DOHH2 (cell line): Measurements from ENCODE around the gene VGLL1.

Experiments
- CTCF ChIP-seq: fragments of 200-600 bp; sonication (generic); IDR thresholded peaks from one replicate; pipeline ENCODE4 v1.5.1; 2014; ENCODE audit warnings: antibody characterized with exemption, mild to moderate bottlenecking, low read depth, low read length; ENCODE audit not compliant: poor library complexity, severe bottlenecking
- EZH2phosphoT487 ChIP-seq: fragments of 200-600 bp; sonication (generic); IDR thresholded peaks from 2 replicates; pipeline ENCODE4 v1.6.1; 2017; ENCODE audit warnings: borderline replicate concordance, mild to moderate bottlenecking, antibody characterized with exemption, low read length, moderate library complexity, mixed read lengths

- TF ChIP-seq CTCF (no peak), EZH2phosphoT487 (no peak)
These were observed 52.5 kb downstream of the VGLL1 start for GRCh38 chrX:136584545-136584944.
